Calu3 (cell line): ENCODE measurements around the gene MCTP1. TPM values are rescaled to one million over a fixed set of nuclear protein-coding genes. Genes with fewer than 3 reads are reported as not detected.

Experiments
- BruUV-seq: library from RNA; stranded (reverse); fragments of 400-500 nt; replicated peaks from 2 replicates; lab custom pipeline; 2021; lab: Mats Ljungman, UMichigan
- CTCF ChIA-PET: fragments of 300-600 bp; sonication (Branson Sonifier 250); formaldehyde crosslinking; loops from one replicate; lab custom pipeline; 2022; ENCODE audit warnings: antibody characterized with exemption; lab: Charles Lee
- DNase-seq: peaks from one replicate; pipeline ENCODE4 v3.0.0; 2022
- H3K27ac Mint-ChIP-seq: one replicate; pipeline ENCODE4 v1.8.0; 2022; ENCODE audit warnings: mixed read lengths; ENCODE audit not compliant: unreplicated experiment
- H3K27me3 Mint-ChIP-seq: one replicate; pipeline ENCODE4 v1.8.0; 2022; ENCODE audit warnings: mixed read lengths; ENCODE audit not compliant: unreplicated experiment
- H3K36me3 Mint-ChIP-seq: one replicate; pipeline ENCODE4 v1.8.0; 2022; ENCODE audit warnings: mild to moderate bottlenecking, moderate library complexity, mixed read lengths; ENCODE audit not compliant: insufficient read depth, unreplicated experiment
- H3K4me1 Mint-ChIP-seq: one replicate; pipeline ENCODE4 v1.8.0; 2022; ENCODE audit warnings: mild to moderate bottlenecking, low read depth, mixed read lengths; ENCODE audit not compliant: unreplicated experiment
- H3K4me3 Mint-ChIP-seq: one replicate; pipeline ENCODE4 v1.8.0; 2022; ENCODE audit warnings: mild to moderate bottlenecking, low read depth, moderate library complexity, mixed read lengths; ENCODE audit not compliant: unreplicated experiment
- H3K9me3 Mint-ChIP-seq: one replicate; pipeline ENCODE4 v1.8.0; 2022; ENCODE audit warnings: low read depth, mixed read lengths; ENCODE audit not compliant: unreplicated experiment
- CTCF ChIP-seq: fragments of 200-600 bp; IDR thresholded peaks from one replicate; pipeline ENCODE4 v1.8.0; 2022; ENCODE audit warnings: antibody characterized with exemption; ENCODE audit not compliant: unreplicated experiment
- intact Hi-C: fragments of 100-400 bp; cut with micrococcal nuclease; formaldehyde crosslinking; loops from one replicate; pipeline ENCODE4 v1.10.0; 2022; ENCODE audit not compliant: unreplicated experiment
- total RNA-seq: library from RNA; stranded (reverse); gene quantifications from 2 replicates; pipeline ENCODE4 v1.2.3, GENCODE V29; 2022

The MCTP1 gene
- total RNA-seq, 1 experiment from 2014 or later, result 28.4 TPM

- DNase-seq, result no peak
- H3K4me1 Mint-ChIP-seq, result peaks cover 5% of the 10 kb centered on the region
- H3K4me3 Mint-ChIP-seq, result no peak overlapping the region
- no peak for TF ChIP-seq CTCF
- no peaks in the 10 kb centered on the region for H3K36me3 Mint-ChIP-seq
- no peaks in the 10 kb centered on the region for H3K27me3 Mint-ChIP-seq
- no peaks in the 10 kb centered on the region for H3K9me3 Mint-ChIP-seq
- no TSS peak for BruUV-seq
- CTCF ChIA-PET, result no interaction called here
- intact Hi-C loops, result no loop called here
- H3K27ac Mint-ChIP-seq, result no peak overlapping the region
Measured at GRCh38 chr5:94793816-94794198, 491.1 kb downstream of the MCTP1 start.

GRCh38 chr5:94793113-94793815 is 491.6 kb downstream of the MCTP1 start:
- Mint-ChIP-seq H3K27me3 (no peaks in the 10 kb centered on the region), H3K36me3 (no peaks in the 10 kb centered on the region), H3K9me3 (no peaks in the 10 kb centered on the region), H3K4me3 (no peak overlapping the region), H3K27ac (no peak overlapping the region), H3K4me1 (peaks cover 8% of the 10 kb centered on the region)
- no peak for DNase-seq
- BruUV-seq, result no TSS peak
- CTCF ChIA-PET, result no interaction called here
- TF ChIP-seq CTCF, result no peak
- intact Hi-C loops, result no loop called here

- no peaks in the 10 kb centered on the region for H3K36me3 Mint-ChIP-seq
- intact Hi-C loops, result no loop called here
- CTCF ChIA-PET, result no interaction called here
- H3K27me3 Mint-ChIP-seq, result no peaks in the 10 kb centered on the region
- no peak overlapping the region for H3K4me3 Mint-ChIP-seq
- TF ChIP-seq CTCF, result no peak
- H3K4me1 Mint-ChIP-seq, result peaks cover 8% of the 10 kb centered on the region
- no TSS peak for BruUV-seq
- DNase-seq, result no peak
- no peak overlapping the region for H3K27ac Mint-ChIP-seq
- no peaks in the 10 kb centered on the region for H3K9me3 Mint-ChIP-seq
Measured at GRCh38 chr5:94791829-94792228, 493.1 kb downstream of the MCTP1 start.

- CTCF ChIA-PET, result no interaction called here
- BruUV-seq, result no TSS peak
- DNase-seq, result no peak
- H3K4me1 Mint-ChIP-seq, result peaks cover 8% of the 10 kb centered on the region
- TF ChIP-seq CTCF, result no peak
- no peaks in the 10 kb centered on the region for H3K9me3 Mint-ChIP-seq
- H3K4me3 Mint-ChIP-seq, result no peak overlapping the region
- intact Hi-C loops, result no loop called here
- no peaks in the 10 kb centered on the region for H3K27me3 Mint-ChIP-seq
- no peaks in the 10 kb centered on the region for H3K36me3 Mint-ChIP-seq
- no peak overlapping the region for H3K27ac Mint-ChIP-seq
Measured at GRCh38 chr5:94788527-94788926, 496.4 kb downstream of the MCTP1 start.
